ENCODE measurements around the gene LPAR2. TPM values are rescaled to one million over a fixed set of nuclear protein-coding genes. Genes with fewer than 3 reads are reported as not detected.
"Not testable (repeated sequence)": the region's sequence is repeated elsewhere in the genome, so short reads cannot be mapped to it uniquely, and the experiment has no call there.

LPAR2 gene
- polyA plus RNA-seq, 1 of the 3 experiments (the other 2 are of a cell fraction): 4.5 TPM

GRCh38 chr19:19668230-19669012 lies 40.4 kb upstream of the LPAR2 start, which contains the start of gene ZNF101 (continued):
- TF ChIP-seq RCOR1 (IDR thresholded peaks at IDR 0.05; ENCODE audit: low read length) (no peak), GABPA (IDR thresholded peaks at IDR 0.05; ENCODE audit: low read depth) (peak; percentile 82), MXI1 (IDR thresholded peaks at IDR 0.05; ENCODE audit: low read depth, low read length) (peak; percentile 54; the same call in 1 of the 2 replicates), RFX5 (IDR thresholded peaks at IDR 0.05; ENCODE audit: low read length) (peak; percentile 70), FOSL2 (IDR thresholded peaks at IDR 0.05; ENCODE audit: borderline replicate concordance, low read depth) (no peak), CTCF (IDR thresholded peaks at IDR 0.05) (no peak), JUND (IDR thresholded peaks at IDR 0.05) (no peak), TAF1 (IDR thresholded peaks at IDR 0.05; ENCODE audit: borderline replicate concordance, low read depth, low read length) (peak; percentile 65; the same call in 1 of the 2 replicates)

GRCh38 chr19:19665420-19665948 lies 37.5 kb upstream of the LPAR2 start:
- H3K4me3 ChIP-seq (ENCODE audit: low read depth in 2 of 2, low read length in 1 of 2); CTCF ChIA-PET; H3K36me3 ChIP-seq (replicated peaks in 1 of 2; ENCODE audit: control insufficient read depth in 1 of 2, insufficient read depth in 2 of 2, low read length in 1 of 2); H3K4me2 ChIP-seq; POLR2A ChIA-PET; H3K27me3 ChIP-seq (ENCODE audit: insufficient read depth); H2AFZ ChIP-seq (ENCODE audit: low read depth); H3K27ac ChIP-seq (ENCODE audit: low read depth in 2 of 2, low read length in 1 of 2); H3K9ac ChIP-seq; H3F3A ChIP-seq (replicated peaks; ENCODE audit: insufficient read depth); DNase-seq; H3K9me2 ChIP-seq; H3K9me3 ChIP-seq: not testable (repeated sequence)
- peaks cover 0 to 20% of the 10 kb centered on the region in 2 experiments; a peak in 2 of 4 replicates for H3K4me1 ChIP-seq (ENCODE audit: control insufficient read depth in 1 of 2, insufficient read depth in 2 of 2, low read depth in 1 of 2, low read length in 1 of 2)
- H4K20me1 ChIP-seq (ENCODE audit: insufficient read depth): peaks cover 20% of the 10 kb centered on the region
- 98% methylated on average over 22 of the region's 22 CpGs for WGBS (ENCODE audit: low lambda C conversion rate)
- H3K79me2 ChIP-seq (ENCODE audit: insufficient read depth): peaks cover 45% of the 10 kb centered on the region

GRCh38 chr19:19663256-19664120 lies 35.5 kb upstream of the LPAR2 start, which contains the start of gene ATP13A1:
Gene ATP13A1, minus strand, starts transcription at chr19:19663676. Its CDS starts 10 bp downstream, at chr19:19663666.
- Histone ChIP-seq H3K9me3 (no peaks in the 10 kb centered on the region), H3K36me3 (replicated peaks in 1 of 2; ENCODE audit: control insufficient read depth in 1 of 2, insufficient read depth in 2 of 2, low read length in 1 of 2) (peaks cover 5 to 11% of the 10 kb centered on the region in 2 experiments), H2AFZ (ENCODE audit: low read depth) (peak within 1 kb of the TSS; percentile 88), H4K20me1 (ENCODE audit: insufficient read depth) (peaks cover 31% of the 10 kb centered on the region), H3K27ac (ENCODE audit: low read depth in 2 of 2, low read length in 1 of 2) (peak within 1 kb of the TSS; percentile 88 to 92), H3K4me2 (peak within 1 kb of the TSS; percentile 74), H3F3A (replicated peaks; ENCODE audit: insufficient read depth) (no peaks in the 10 kb centered on the region), H3K79me2 (ENCODE audit: insufficient read depth) (peaks cover 44% of the 10 kb centered on the region), H3K27me3 (ENCODE audit: insufficient read depth) (no peaks in the 10 kb centered on the region), H3K9ac (peak within 1 kb of the TSS; percentile 86), H3K9me2 (no peaks in the 10 kb centered on the region), H3K4me3 (ENCODE audit: low read depth in 2 of 2, low read length in 1 of 2) (peak within 1 kb of the TSS; percentile 83 to 90), H3K4me1 (ENCODE audit: control insufficient read depth in 1 of 2, insufficient read depth in 2 of 2, low read depth in 1 of 2, low read length in 1 of 2) (peaks cover 0 to 20% of the 10 kb centered on the region in 2 experiments; a peak in 2 of 4 replicates)
- WGBS (ENCODE audit: low lambda C conversion rate): 2% methylated on average over 20 of the region's 85 CpGs
- DNase-seq: peak; percentile 95
- ChIA-PET POLR2A (interaction anchor here (0.6 to 0.7 kb wide), 2 partner anchors 134 to 148 kb away, joined by 3 read pairs; partner anchors contain the start of gene NDUFA13), CTCF (interaction anchor here (1.0 to 2.9 kb wide), 3 partner anchors 12 to 131 kb away, joined by 3 to 17 read pairs (median 3); partner anchors contain the start of gene GMIP)
- TF ChIP-seq NRF1 (IDR thresholded peaks at IDR 0.05; ENCODE audit: low read depth, low read length): peak; percentile 47
- no peak for TF ChIP-seq RFX5 (IDR thresholded peaks at IDR 0.05; ENCODE audit: low read length)
- TF ChIP-seq GABPA (IDR thresholded peaks at IDR 0.05; ENCODE audit: low read depth): peak; percentile 94
- peak; percentile 89 for TF ChIP-seq MXI1 (IDR thresholded peaks at IDR 0.05; ENCODE audit: low read depth, low read length)
- no peak for TF ChIP-seq EP300 (IDR thresholded peaks at IDR 0.05; ENCODE audit: borderline replicate concordance in 1 of 2, low read depth in 1 of 2, low read length in 1 of 2)
- TF ChIP-seq USF1 (IDR thresholded peaks at IDR 0.05; ENCODE audit: borderline replicate concordance, low read depth): no peak
- TF ChIP-seq IRF3 (IDR thresholded peaks at IDR 0.05; ENCODE audit: low read depth, low read length): no peak
- 0 out of 2 replicates have a peak, but pooled peaks have one; percentile 24 for TF ChIP-seq PBX3 (IDR thresholded peaks at IDR 0.05)
- peak; percentile 56; the same call in 1 of the 2 replicates for TF ChIP-seq SIN3A (IDR thresholded peaks at IDR 0.05; ENCODE audit: borderline replicate concordance, low read depth, low read length)
- peak; percentile 65 for TF ChIP-seq CHD2 (IDR thresholded peaks at IDR 0.05; ENCODE audit: low read length, partially characterized antibody)
- peak; percentile 96 for TF ChIP-seq ELF1 (IDR thresholded peaks at IDR 0.05)
